NB4 (cell line): Measurements from ENCODE around the gene OR7A5.

Source experiments
- DNase-seq: peaks from one replicate; pipeline ENCODE4 v3.0.0; 2010; ENCODE audit warnings: low read depth
- H3K4me3 ChIP-seq: one replicate; pipeline ENCODE4 v1.5.1; 2011; ENCODE audit warnings: mild to moderate bottlenecking, low read depth, low read length, moderate library complexity
- MYC ChIP-seq: IDR thresholded peaks from 2 replicates; pipeline ENCODE4 v1.6.1; 2011; ENCODE audit warnings: low read depth, low read length
- POLR2A ChIP-seq: IDR thresholded peaks from 2 replicates; pipeline ENCODE4 v1.6.1; 2011; ENCODE audit warnings: mild to moderate bottlenecking; ENCODE audit not compliant: insufficient read length; ENCODE audit errors: extremely low read depth
- TF ChIP-seq, protein P1 (sequence below): IDR thresholded peaks from 2 replicates; pipeline ENCODE4 v1.6.1; 2011; ENCODE audit warnings: low read depth, low read length
- TF ChIP-seq, protein P2 (sequence below): IDR thresholded peaks from one replicate; pipeline ENCODE4 v1.5.1; 2012; ENCODE audit warnings: low read depth, low read length

Gene OR7A5

DNA sequence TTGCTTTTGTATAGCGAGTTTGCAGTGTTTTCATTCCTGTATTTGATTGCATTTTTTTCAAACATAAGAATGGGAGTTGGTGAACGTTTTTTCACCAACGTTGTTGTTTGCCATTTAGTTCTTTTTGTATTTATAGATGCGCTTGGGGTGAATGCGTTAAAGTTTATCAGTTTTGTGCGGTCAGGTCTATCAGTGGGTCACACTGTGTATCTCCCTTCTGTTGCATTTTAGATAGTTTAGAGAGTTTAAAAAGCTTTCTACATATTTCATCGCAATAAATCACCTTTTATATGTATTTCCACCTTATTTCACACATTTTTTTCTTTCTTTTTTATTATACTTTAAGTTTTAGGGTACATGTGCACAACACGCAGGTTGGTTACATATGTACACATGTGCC is 16.4 kb downstream of the OR7A5 start:
- TF ChIP-seq, protein P1, sequence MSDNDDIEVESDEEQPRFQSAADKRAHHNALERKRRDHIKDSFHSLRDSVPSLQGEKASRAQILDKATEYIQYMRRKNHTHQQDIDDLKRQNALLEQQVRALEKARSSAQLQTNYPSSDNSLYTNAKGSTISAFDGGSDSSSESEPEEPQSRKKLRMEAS = no peak
- no peak for TF ChIP-seq MYC
- TF ChIP-seq POLR2A = no peak
- TF ChIP-seq, protein P2, sequence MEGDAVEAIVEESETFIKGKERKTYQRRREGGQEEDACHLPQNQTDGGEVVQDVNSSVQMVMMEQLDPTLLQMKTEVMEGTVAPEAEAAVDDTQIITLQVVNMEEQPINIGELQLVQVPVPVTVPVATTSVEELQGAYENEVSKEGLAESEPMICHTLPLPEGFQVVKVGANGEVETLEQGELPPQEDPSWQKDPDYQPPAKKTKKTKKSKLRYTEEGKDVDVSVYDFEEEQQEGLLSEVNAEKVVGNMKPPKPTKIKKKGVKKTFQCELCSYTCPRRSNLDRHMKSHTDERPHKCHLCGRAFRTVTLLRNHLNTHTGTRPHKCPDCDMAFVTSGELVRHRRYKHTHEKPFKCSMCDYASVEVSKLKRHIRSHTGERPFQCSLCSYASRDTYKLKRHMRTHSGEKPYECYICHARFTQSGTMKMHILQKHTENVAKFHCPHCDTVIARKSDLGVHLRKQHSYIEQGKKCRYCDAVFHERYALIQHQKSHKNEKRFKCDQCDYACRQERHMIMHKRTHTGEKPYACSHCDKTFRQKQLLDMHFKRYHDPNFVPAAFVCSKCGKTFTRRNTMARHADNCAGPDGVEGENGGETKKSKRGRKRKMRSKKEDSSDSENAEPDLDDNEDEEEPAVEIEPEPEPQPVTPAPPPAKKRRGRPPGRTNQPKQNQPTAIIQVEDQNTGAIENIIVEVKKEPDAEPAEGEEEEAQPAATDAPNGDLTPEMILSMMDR = no peak
- no peak overlapping the region for H3K4me3 ChIP-seq
- DNase-seq = no peak

DNA sequence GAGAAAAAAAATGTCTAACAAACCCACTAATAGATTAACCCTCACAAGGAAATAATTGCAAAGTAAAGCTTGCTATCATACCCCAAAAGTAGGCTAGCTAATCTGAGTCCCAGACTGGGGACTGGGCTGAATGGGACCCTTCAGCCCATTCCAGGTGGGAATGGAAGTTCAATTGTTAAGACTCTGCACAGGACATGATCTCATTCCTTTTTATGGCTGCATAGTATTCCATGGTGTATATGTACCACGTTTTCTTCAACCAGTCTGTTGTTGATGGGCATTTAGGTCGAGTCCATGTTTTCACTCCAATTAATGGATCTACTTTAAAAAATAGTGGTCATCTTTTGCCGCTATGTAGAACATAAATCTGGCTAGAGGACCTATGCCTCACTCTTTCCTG is 17.9 kb downstream of the OR7A5 start:
- DNase-seq = no peak
- no peak for TF ChIP-seq MYC
- TF ChIP-seq POLR2A = no peak
- TF ChIP-seq, protein P2 = no peak
- TF ChIP-seq, protein P1 = no peak
- H3K4me3 ChIP-seq = no peak overlapping the region

DNA sequence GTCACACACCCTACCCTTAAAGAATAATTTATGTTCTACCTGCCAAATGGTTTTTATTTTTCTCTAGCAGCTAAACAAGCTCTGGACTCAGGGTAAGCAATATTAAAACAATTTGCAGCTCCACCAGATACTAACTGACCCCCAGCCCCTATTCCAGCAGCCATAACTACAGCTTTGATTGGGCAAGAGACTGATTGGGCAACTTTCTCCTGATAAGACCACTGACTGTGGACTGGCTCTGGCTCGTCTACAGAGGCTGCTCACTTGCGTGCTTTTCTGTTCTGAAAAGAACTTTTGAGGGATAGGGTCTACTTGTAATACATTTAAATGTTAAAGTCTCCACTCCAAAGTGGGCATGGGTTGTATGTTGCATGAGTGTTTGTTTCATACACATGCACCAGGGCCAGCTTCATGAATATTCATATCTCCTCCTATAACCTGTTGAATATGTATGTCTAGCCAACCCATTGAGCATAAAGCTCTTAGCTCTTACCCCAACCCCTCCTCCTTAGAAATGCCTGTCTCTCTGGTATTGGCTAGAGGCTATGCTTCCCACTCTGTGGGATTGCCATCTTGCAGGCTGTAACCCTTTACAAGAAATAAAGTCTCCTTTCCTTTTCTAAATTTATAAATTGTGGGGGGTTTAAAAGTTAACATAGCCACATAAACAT is 19.9 kb downstream of the OR7A5 start:
- TF ChIP-seq MYC = no peak
- TF ChIP-seq, protein P1 = no peak
- no peak for TF ChIP-seq POLR2A
- TF ChIP-seq, protein P2 = no peak
- DNase-seq = peak; percentile 46
- no peak overlapping the region for H3K4me3 ChIP-seq

DNA sequence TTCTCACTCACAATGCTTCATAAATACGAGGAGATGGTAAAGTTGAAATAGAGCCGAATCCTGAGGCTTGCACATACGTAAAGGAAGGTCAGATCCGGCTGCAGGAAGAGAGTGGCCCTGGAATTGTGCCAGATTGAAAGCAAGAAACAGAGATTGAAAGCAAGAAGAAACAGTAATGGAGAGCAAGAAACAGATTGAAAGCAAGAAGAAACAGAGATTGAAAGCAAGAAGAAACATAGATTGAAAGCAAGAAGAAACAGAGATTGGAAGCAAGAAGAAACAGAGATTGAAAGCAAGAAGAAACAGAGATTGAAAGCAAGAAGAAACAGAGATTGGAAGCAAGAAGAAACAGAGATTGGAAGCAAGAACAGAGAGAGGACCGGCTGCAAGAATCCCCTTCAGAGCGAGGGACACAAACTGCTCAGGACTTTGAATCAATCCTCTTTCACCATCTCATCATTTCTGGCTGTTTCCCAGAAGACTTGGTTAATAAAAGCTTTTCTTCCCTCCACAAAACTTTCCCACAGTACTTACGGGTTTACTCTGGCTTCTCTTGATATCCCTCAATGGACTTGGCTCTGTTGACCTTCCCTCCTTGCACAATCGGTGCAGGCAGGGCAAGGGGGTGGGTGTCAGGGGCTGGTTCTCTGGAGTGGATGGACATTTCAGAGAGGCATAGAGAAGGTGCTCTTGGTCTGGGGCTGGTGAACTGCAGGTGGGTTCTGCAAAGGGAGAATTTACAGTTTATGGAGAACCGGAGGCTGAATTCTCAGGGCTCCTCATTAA is 25.5 kb downstream of the OR7A5 start:
- TF ChIP-seq POLR2A = no peak
- no peak for TF ChIP-seq MYC
- TF ChIP-seq, protein P1 = no peak
- TF ChIP-seq, protein P2 = no peak
- no peak for DNase-seq
- no peak overlapping the region for H3K4me3 ChIP-seq

DNA sequence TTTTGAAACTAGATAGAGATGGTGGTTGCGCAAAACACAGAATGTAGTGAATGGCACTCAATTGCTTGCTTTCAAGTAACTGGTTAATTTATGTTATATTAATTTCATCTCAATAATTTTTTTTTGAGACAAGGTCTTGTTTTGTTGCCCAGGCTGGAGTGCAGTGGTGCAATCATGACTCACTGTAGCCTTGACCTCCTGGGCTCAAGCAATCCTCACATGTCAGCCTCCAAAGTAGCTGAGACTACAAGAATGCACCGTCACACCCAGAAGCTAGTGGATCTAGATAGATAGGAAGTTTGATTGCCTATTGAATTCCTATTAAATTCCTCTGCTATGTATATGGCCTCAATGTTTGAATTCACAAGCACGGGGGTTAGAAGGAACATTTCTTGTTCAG is 30.2 kb downstream of the OR7A5 start:
- TF ChIP-seq, protein P2 = no peak
- DNase-seq = no peak
- no peak overlapping the region for H3K4me3 ChIP-seq
